Measurements from ENCODE around the gene MIPEP.

DNA sequence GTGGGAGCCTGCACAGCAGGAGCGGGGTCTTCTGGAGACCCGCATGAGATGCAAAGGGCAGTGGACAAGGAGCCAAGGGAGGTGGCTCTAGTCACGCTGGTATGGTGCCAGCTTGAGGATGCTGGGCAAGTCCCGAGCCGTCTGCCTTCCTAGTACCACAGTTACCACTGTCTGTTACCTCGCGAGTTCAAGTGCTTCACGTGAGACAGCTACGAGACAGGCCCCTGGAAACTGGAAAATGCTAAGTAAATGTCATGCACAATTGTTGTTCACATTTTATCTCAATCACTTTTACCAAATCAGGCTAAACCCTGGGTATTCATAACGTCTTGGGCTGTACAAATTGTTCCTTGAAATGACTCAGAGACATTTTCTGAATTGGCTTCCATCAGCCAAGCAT lies 163.3 kb downstream of the MIPEP start:
- TF ChIP-seq POLR2A (IDR thresholded peaks at IDR 0.05; ENCODE audit: low read length), result no peak
- no peak for TF ChIP-seq GATA1 (IDR thresholded peaks at IDR 0.05; ENCODE audit: low read depth, low read length)

All from erythroblast (primary cell).